Hematopoietic multipotent progenitor cell (in vitro differentiated cells): ENCODE measurements around the gene SLC25A43. TPM values are rescaled to one million over a fixed set of nuclear protein-coding genes. Genes with fewer than 3 reads are reported as not detected.
A peak's percentile ranks its signal among the peaks of the same experiment; 100 is the strongest.
"Not testable (repeated sequence)": the region's sequence is repeated elsewhere in the genome, so short reads cannot be mapped to it uniquely, and the experiment has no call there.

Source experiments
- DNase-seq, 3 donors: peaks; one replicate each; pipeline ENCODE4 v3.0.0-alpha.2; 2011 to 2015; ENCODE audit warnings: low read depth in 2 of 3, low spot score in 2 of 3
- total RNA-seq: library from RNA; depleted of rRNA; stranded (reverse); fragments of >200 nt; gene quantifications from one replicate; pipeline ENCODE4 v1.2.3, GENCODE V29; 2012

Gene SLC25A43
- total RNA-seq, 1 donor = 8.3 TPM

- no peak for DNase-seq
These were observed 67.8 kb downstream of the SLC25A43 start for GRCh38 chrX:119466970-119467369.

- DNase-seq = no peak
These were observed 68.3 kb downstream of the SLC25A43 start for GRCh38 chrX:119467433-119467832.

- DNase-seq = peak; percentile 50 to 86 (median 80)
These were observed 68.9 kb downstream of the SLC25A43 start, which contains the start of gene SLC25A5 for GRCh38 chrX:119467842-119468550. Gene SLC25A5, plus strand, starts transcription at chrX:119468444. Its CDS starts 72 bp downstream, at chrX:119468516.

- DNase-seq = peak; percentile 68 to 85 (median 80)
These were observed 69.6 kb downstream of the SLC25A43 start for GRCh38 chrX:119468551-119469312.

GRCh38 chrX:119469313-119469635, 70.1 kb downstream of the SLC25A43 start:
- DNase-seq = no peak

GRCh38 chrX:119474615-119475388, 75.7 kb downstream of the SLC25A43 start:
- no peak for DNase-seq

GRCh38 chrX:119475389-119476101, 76.4 kb downstream of the SLC25A43 start:
- DNase-seq = no peak

- DNase-seq = no peak
These were observed 78.7 kb downstream of the SLC25A43 start for GRCh38 chrX:119477812-119478232.

GRCh38 chrX:119478504-119478903, 79.4 kb downstream of the SLC25A43 start:
- DNase-seq = no peak

- no peak for DNase-seq
These were observed 80.7 kb downstream of the SLC25A43 start for GRCh38 chrX:119479845-119480244.

GRCh38 chrX:119481323-119481801, 82.2 kb downstream of the SLC25A43 start:
- no peak for DNase-seq

- no peak for DNase-seq
These were observed 82.9 kb downstream of the SLC25A43 start for GRCh38 chrX:119482041-119482440.

GRCh38 chrX:119482481-119483480, 83.6 kb downstream of the SLC25A43 start:
- peak in 2 of 3 donors; percentile 59 to 72 for DNase-seq

- DNase-seq = no peak
These were observed 87.6 kb downstream of the SLC25A43 start for GRCh38 chrX:119486745-119487144.

GRCh38 chrX:119487766-119488165, 88.6 kb downstream of the SLC25A43 start:
- DNase-seq = not testable (repeated sequence)

GRCh38 chrX:119488749-119489148, 89.6 kb downstream of the SLC25A43 start:
- DNase-seq = peak in 2 of 3 donors; percentile 25 to 56

GRCh38 chrX:119489212-119490074, 90.3 kb downstream of the SLC25A43 start:
- DNase-seq = no peak

GRCh38 chrX:119492463-119492862, 93.3 kb downstream of the SLC25A43 start:
- DNase-seq = no peak
